Uterus (tissue), 4 donors: ENCODE data around the gene SDCCAG8. TPM values are rescaled to one million over a fixed set of nuclear protein-coding genes. Genes with fewer than 3 reads are reported as not detected.
A peak's percentile ranks its signal among the peaks of the same experiment; 100 is the strongest.

Experiments
- DNase-seq, 2 donors: peaks; one replicate each; pipeline ENCODE4 v3.0.0-alpha.2; 2019 to 2020
- H3K27ac ChIP-seq, 2 donors: fragments of 200-600 bp; sonication (generic); 1 replicate in 1 of 2; 2 replicates in 1 of 2; pipeline ENCODE4 v1.5.1; 2016 to 2018
- H3K27me3 ChIP-seq, 2 donors: fragments of 200-600 bp; sonication (generic); one replicate each; pipeline ENCODE4 v1.5.1; 2018 to 2019; ENCODE audit warnings: control low read depth in 1 of 2
- H3K36me3 ChIP-seq, 2 donors: fragments of 200-600 bp; sonication (generic); one replicate each; pipeline ENCODE4 v1.5.1; 2019; ENCODE audit warnings: control low read depth in 1 of 2
- H3K4me1 ChIP-seq, 2 donors: fragments of 200-600 bp; sonication (generic); one replicate each; pipeline ENCODE4 v1.5.1; 2018 to 2019; ENCODE audit warnings: control low read depth in 1 of 2
- H3K4me3 ChIP-seq, 2 donors: fragments of 200-600 bp; sonication (generic); 1 replicate in 1 of 2; 2 replicates in 1 of 2; pipeline ENCODE4 v1.5.1; 2018 to 2019; ENCODE audit warnings: mild to moderate bottlenecking in 1 of 2
- H3K9me3 ChIP-seq, 2 donors: fragments of 200-600 bp; sonication (generic); one replicate each; pipeline ENCODE4 v1.5.1; 2019; ENCODE audit warnings: control low read depth in 1 of 2
- POLR2A ChIP-seq, 2 donors: fragments of 450-650 bp; IDR thresholded peaks; one replicate each; pipeline ENCODE4 v1.6.1; 2016; ENCODE audit warnings: antibody characterized with exemption in 2 of 2, mild to moderate bottlenecking in 1 of 2, moderate library complexity in 1 of 2
- intact Hi-C: fragments of 100-400 bp; cut with DNase I; formaldehyde crosslinking; loops from one replicate; pipeline ENCODE4 v1.15.1; 2023; ENCODE audit warnings: low total_unique reads
- total RNA-seq, 4 donors: library from RNA; depleted of rRNA in 3 of 4; stranded (reverse); fragments of >200 nt in 3 of 4; gene quantifications; one replicate each; pipeline versions ENCODE4 v1.1.0 to v1.2.4, GENCODE V29; 2014 to 2023
- TF ChIP-seq, protein P1 (sequence below), 4 experiments: fragments of 200-600 bp in 2 of 4; fragments of 450-650 bp in 2 of 4; sonication (generic) in 2 of 4; IDR thresholded peaks; one replicate each; pipeline ENCODE4 v1.5.1; 2016 to 2019; ENCODE audit warnings: antibody characterized with exemption in 4 of 4, mild to moderate bottlenecking in 2 of 4, moderate library complexity in 1 of 4
- donor health status: DM: yes; HTN: yes; CAD: no.

Gene SDCCAG8
- total RNA-seq, 4 donors from 2014 or later = 19.2 to 54.8 (median 49.7) TPM

DNA sequence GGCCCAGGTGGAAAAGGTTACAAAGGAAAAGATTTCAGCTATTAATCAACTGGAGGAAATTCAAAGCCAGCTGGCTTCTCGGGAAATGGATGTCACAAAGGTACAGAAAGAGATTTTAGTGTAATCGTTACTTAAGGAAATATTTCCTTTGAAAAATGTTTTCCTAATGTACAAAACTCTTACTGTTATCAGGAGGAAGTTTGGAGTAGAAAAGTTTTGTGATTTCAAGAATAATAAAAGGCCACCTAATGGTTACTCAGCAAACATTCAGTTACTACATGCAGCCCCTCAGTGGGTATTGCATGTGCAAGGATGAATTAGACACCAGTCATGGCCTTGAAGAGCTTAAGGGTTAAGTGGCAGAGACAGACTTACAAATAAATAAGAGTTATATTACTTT is 85.2 kb downstream of the SDCCAG8 start:
- intact Hi-C loops = loop anchor here (5.0 kb wide), 1 partner anchor 931 kb away; no protein-coding TSS in a partner anchor
- Histone ChIP-seq H3K4me3 (no peak overlapping the region), H3K27me3 (no peaks in the 10 kb centered on the region), H3K4me1 (no peaks in the 10 kb centered on the region), H3K27ac (no peak overlapping the region), H3K36me3 (no peaks in the 10 kb centered on the region), H3K9me3 (no peaks in the 10 kb centered on the region)
- TF ChIP-seq, protein P1, sequence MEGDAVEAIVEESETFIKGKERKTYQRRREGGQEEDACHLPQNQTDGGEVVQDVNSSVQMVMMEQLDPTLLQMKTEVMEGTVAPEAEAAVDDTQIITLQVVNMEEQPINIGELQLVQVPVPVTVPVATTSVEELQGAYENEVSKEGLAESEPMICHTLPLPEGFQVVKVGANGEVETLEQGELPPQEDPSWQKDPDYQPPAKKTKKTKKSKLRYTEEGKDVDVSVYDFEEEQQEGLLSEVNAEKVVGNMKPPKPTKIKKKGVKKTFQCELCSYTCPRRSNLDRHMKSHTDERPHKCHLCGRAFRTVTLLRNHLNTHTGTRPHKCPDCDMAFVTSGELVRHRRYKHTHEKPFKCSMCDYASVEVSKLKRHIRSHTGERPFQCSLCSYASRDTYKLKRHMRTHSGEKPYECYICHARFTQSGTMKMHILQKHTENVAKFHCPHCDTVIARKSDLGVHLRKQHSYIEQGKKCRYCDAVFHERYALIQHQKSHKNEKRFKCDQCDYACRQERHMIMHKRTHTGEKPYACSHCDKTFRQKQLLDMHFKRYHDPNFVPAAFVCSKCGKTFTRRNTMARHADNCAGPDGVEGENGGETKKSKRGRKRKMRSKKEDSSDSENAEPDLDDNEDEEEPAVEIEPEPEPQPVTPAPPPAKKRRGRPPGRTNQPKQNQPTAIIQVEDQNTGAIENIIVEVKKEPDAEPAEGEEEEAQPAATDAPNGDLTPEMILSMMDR (IDR thresholded peaks at IDR 0.05) = no peak
- TF ChIP-seq POLR2A (IDR thresholded peaks at IDR 0.05) = no peak
- no peak for DNase-seq

DNA sequence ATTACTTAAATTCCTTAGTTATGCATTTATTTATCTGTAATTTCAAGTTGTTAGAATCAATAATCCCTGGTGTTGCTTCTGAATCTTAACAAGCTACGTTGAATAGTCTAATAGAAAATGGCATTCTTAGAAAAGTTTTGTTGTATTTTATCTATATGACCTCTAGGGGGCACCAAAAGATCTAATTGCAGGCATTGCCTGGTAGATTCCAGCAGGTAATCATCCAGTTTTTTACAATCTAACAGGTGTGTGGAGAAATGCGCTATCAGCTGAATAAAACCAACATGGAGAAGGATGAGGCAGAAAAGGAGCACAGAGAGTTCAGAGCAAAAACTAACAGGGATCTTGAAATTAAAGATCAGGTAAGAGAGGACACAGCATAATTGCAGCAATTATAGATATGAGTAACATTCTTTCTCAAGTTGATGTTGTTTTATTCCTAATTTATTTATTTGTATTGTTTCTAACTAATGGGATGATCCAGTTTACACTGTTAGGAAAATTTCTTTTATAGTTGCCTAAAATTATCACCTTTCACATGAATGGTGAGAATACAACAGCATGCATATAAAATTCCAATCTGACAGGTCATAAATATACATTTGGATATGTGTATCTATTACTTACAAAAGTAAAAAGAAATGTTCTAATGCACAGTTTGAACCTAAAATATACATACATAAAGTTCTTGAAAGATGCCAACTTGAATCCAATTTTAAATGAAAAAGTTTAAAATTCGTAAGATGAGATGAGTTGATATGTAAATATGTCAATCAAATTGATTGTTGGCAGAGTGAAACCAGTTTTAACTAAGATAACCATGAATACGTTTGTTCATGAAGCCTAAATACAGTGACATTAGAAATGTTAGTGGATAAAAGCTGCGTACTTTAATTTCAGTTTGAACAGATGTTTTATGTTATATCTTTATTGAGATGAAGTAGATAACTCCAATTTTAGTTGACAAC is 88.4 kb downstream of the SDCCAG8 start:
- no peaks in the 10 kb centered on the region for H3K27me3 ChIP-seq
- H3K27ac ChIP-seq = no peak overlapping the region
- H3K9me3 ChIP-seq = no peaks in the 10 kb centered on the region
- no peak overlapping the region for H3K4me3 ChIP-seq
- no peak for TF ChIP-seq POLR2A (IDR thresholded peaks at IDR 0.05)
- TF ChIP-seq, protein P1 (IDR thresholded peaks at IDR 0.05) = peak; percentile 68 to 76 (median 70)
- intact Hi-C loops = loop anchor here (5.0 kb wide), 1 partner anchor 928 kb away; no protein-coding TSS in a partner anchor
- DNase-seq = no peak
- H3K36me3 ChIP-seq = no peaks in the 10 kb centered on the region
- no peaks in the 10 kb centered on the region for H3K4me1 ChIP-seq

DNA sequence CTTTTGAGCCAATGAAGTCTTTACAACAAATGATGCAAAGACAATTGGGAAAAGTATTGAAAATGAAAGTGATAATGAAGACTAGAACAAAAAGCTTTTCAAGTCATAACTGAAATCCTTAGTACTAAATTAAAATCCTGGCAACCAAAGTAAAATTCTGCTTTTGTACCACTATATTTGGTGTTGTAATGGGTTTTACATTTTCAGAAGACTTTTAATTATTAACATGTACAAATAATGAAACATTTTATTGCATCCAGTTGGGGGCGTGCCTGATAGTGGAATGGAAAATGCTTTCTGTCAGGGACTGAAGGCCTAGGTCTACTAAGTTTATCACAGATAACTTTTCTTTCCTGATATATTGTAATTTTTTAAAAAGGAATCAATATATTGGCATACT is 89.4 kb downstream of the SDCCAG8 start:
- DNase-seq = no peak
- H3K36me3 ChIP-seq = no peaks in the 10 kb centered on the region
- TF ChIP-seq, protein P1 (IDR thresholded peaks at IDR 0.05) = peak in 1 of 4 experiments; percentile 4
- no peak for TF ChIP-seq POLR2A (IDR thresholded peaks at IDR 0.05)
- no peaks in the 10 kb centered on the region for H3K27me3 ChIP-seq
- H3K4me3 ChIP-seq = no peak overlapping the region
- intact Hi-C loops = no loop called here
- H3K9me3 ChIP-seq = no peaks in the 10 kb centered on the region
- no peak overlapping the region for H3K27ac ChIP-seq
- no peaks in the 10 kb centered on the region for H3K4me1 ChIP-seq

DNA sequence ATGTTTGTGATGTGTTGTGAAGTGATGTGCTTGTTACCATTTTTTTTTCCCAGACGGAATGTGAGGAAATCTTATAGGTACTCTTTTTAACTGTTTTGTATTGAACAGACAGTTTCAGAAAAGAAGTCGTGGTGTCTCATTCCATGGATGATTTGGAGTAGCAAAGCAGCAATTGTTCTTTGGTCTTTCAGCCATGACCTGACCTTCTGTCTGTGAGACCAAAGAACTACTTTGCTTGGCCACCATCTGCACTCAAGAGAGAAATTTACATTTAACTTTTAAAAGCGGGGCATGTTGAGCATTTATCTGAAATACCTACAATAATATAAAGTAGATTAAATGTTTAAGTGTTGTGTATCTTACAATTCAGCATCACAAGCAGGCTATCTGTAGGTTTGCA is 90.2 kb downstream of the SDCCAG8 start:
- Histone ChIP-seq H3K4me3 (no peak overlapping the region), H3K36me3 (no peaks in the 10 kb centered on the region), H3K27me3 (no peaks in the 10 kb centered on the region), H3K4me1 (no peaks in the 10 kb centered on the region), H3K27ac (no peak overlapping the region), H3K9me3 (no peaks in the 10 kb centered on the region)
- intact Hi-C loops = no loop called here
- TF ChIP-seq, protein P1 (IDR thresholded peaks at IDR 0.05) = no peak
- no peak for TF ChIP-seq POLR2A (IDR thresholded peaks at IDR 0.05)
- no peak for DNase-seq

DNA sequence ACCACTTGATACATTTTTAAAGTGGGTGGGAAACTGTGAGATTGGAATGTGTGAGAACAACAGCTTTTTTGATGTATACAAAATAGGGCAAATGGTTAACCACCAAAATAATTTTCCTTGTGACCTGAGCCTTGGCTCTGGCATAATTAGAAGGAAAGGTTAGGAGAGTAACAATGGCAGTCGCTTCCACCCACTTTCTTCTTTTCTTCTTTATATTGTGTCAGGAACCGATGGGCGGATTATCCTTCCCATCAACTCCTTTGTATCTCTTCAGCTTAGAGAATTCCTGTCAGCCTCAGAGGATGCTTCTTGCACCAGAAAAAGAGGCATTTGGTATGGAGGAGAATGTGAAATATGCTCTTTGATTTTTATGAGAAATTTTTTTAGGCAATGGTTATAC is 90.6 kb downstream of the SDCCAG8 start:
- Histone ChIP-seq H3K36me3 (no peaks in the 10 kb centered on the region), H3K27me3 (no peaks in the 10 kb centered on the region), H3K4me1 (no peaks in the 10 kb centered on the region), H3K9me3 (no peaks in the 10 kb centered on the region), H3K27ac (no peak overlapping the region), H3K4me3 (no peak overlapping the region)
- DNase-seq = no peak
- TF ChIP-seq POLR2A (IDR thresholded peaks at IDR 0.05) = no peak
- TF ChIP-seq, protein P1 (IDR thresholded peaks at IDR 0.05) = no peak
- intact Hi-C loops = no loop called here
